ENCODE results near the gene CYBC1. TPM values are rescaled to one million over a fixed set of nuclear protein-coding genes. Genes with fewer than 3 reads are reported as not detected.

CYBC1 gene
- total and polyA plus RNA-seq, 4 experiments from 2014 or later = 166 to 249 (median 237) TPM

DNA sequence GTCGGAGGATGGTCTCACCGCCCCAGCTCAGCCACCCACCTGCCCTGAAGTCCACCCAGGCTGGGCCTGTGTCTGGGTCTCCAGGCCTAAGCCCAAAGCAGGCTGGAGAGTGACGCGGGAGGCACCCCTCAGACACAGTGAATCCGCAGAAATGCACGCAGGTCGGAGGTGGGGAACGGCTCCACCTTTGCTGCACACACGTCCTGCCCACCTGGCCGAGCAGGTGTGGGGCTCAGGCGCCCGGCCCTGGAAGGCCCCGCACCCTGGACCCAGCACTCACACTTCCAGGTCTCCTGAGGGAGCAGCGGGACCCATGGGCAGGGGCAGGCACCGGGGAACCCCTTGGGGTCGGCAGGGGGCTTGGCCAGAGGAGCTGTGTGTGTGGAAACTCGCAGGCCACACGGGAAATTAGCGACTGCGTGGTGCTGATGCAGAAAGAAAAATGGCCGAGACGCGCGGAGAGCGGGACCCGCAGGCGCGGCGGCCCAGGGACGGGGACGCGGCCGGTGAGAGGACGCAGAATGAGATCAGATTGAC lies 10.7 kb downstream of the CYBC1 start:
- DNase-seq = no peak
- POLR2A ChIA-PET (ENCODE audit: partially characterized antibody) = no interaction called here
- H3K36me3 Mint-ChIP-seq = peaks cover 0 to 15% of the 10 kb centered on the region in 2 donors

DNA sequence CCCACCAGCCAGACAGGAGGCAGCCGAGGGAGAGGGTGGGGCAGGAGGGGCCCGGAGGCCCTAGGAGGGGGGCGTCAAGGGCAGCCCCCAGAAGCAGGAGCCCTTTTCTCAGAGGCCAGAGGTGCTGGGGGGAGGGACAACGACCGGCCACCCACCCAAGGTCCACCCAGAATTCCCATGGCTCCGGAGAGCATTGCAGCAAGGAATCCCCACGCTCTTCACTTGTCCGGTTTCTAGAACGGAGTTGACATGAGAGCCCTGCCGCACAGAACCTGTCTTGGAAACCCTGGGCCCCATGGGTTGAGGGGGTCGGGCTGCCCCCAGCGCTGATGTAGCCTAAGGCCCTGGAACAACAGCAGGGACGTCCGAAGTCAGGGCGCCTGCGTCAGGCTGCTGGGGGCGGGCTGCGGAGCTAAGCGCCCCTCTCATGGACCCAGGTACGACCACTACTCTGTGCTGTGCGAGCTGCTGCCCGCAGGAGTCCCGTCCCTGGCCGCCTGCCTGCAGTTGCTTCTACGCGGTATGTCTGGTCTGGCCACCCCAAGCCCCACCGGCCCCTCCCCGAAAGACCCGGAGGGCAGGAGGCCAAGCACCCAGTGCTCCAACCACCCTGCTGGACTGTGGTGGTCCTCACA lies 11.2 kb downstream of the CYBC1 start:
- no peak overlapping the region for H3K27ac Mint-ChIP-seq
- H3K27ac ChIP-seq (ENCODE audit: low read depth, low read length) = no peak overlapping the region
- peaks cover 0 to 14% (median under 1%) of the 10 kb centered on the region in 4 donors for H3K4me1 Mint-ChIP-seq
- H3K27me3 ChIP-seq (ENCODE audit: insufficient read depth, low read length) = no peaks in the 10 kb centered on the region
- H3K36me3 Mint-ChIP-seq = peaks cover 0 to 15% of the 10 kb centered on the region in 2 donors
- ChIA-PET CTCF (ENCODE audit: partially characterized antibody) (no interaction called here), POLR2A (ENCODE audit: partially characterized antibody) (interaction anchor here (1.1 to 1.5 kb wide), 2 partner anchors 10 to 20 kb away, joined by 4 to 8 read pairs; no protein-coding TSS in a partner anchor)
- H3K9me3 Mint-ChIP-seq = no peaks in the 10 kb centered on the region
- no peak for DNase-seq
- H3K36me3 ChIP-seq (ENCODE audit: insufficient read depth, low read length) = peaks cover 26% of the 10 kb centered on the region
- no peaks in the 10 kb centered on the region for H3K9me3 ChIP-seq (ENCODE audit: control insufficient read depth in 1 of 2, low read length in 2 of 2)
- H3K4me3 ChIP-seq (ENCODE audit: low read length in 2 of 2) = no peak overlapping the region
- no peak overlapping the region for H3K4me3 Mint-ChIP-seq
- no peaks in the 10 kb centered on the region for H3K27me3 Mint-ChIP-seq
- H3K4me1 ChIP-seq (ENCODE audit: insufficient read depth, low read length) = peaks cover 3% of the 10 kb centered on the region
- intact Hi-C loops (cut with micrococcal nuclease) = no loop called here

More for the DNA sequence above, 10.7 kb downstream of the CYBC1 start:
- Mint-ChIP-seq H3K27me3 (no peaks in the 10 kb centered on the region), H3K4me1 (peaks cover 0 to 11% (median under 1%) of the 10 kb centered on the region in 4 donors), H3K4me3 (no peak overlapping the region), H3K27ac (peak overlapping the region in 1 of 7 donors; percentile 29), H3K9me3 (no peaks in the 10 kb centered on the region)
- Histone ChIP-seq H3K4me1 (ENCODE audit: insufficient read depth, low read length) (no peaks in the 10 kb centered on the region), H3K4me3 (ENCODE audit: low read length in 2 of 2) (no peak overlapping the region), H3K36me3 (ENCODE audit: insufficient read depth, low read length) (peaks cover 30% of the 10 kb centered on the region), H3K27ac (ENCODE audit: low read depth, low read length) (no peak overlapping the region), H3K9me3 (ENCODE audit: control insufficient read depth in 1 of 2, low read length in 2 of 2) (no peaks in the 10 kb centered on the region), H3K27me3 (ENCODE audit: insufficient read depth, low read length) (no peaks in the 10 kb centered on the region)
- intact Hi-C loops (cut with micrococcal nuclease) = no loop called here
- CTCF ChIA-PET (ENCODE audit: partially characterized antibody) = no interaction called here

DNA sequence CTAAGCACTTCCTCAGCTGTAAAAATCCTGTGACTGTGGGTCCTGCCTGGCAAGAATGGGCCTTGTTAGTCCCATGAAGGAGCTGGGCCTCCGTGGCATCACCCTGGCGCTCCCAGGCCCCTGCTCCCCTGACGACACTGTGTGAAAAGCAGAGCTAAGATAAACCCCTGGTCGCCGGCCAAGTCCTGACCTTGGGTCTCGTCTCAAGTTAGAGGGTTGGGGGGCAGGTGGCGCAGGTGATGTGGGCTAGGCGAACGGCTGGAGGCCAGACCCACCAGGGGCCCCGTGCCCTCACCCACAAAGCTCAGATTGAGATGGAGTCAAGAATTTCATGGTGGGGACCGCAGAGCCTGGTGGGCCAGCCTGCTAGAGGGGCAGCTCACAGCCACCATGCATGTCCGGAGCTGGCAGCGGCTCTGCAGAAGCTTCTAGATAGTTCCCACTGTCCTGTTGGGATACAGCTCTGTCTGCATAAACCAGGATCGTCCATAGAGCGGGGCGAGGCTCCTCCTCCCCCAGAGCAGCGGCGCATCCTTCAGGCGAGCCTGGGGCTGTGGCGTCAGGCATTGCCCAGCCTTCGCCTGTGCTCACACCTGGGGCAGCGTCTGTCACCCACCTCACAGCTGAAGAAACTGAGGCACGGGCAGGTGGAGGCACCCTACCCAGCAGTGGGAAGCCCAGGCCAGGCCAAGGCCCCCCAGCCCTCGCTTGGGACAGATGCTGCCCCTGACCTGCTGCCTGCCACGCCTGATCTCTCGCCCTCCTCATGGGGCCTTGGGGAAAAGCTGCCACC lies 12.0 kb downstream of the CYBC1 start:
- intact Hi-C loops (cut with micrococcal nuclease) = no loop called here
- Histone ChIP-seq H3K4me1 (ENCODE audit: insufficient read depth, low read length) (peaks cover 9% of the 10 kb centered on the region), H3K9me3 (ENCODE audit: control insufficient read depth in 1 of 2, low read length in 2 of 2) (no peaks in the 10 kb centered on the region), H3K27ac (ENCODE audit: low read depth, low read length) (no peak overlapping the region), H3K27me3 (ENCODE audit: insufficient read depth, low read length) (no peaks in the 10 kb centered on the region), H3K36me3 (ENCODE audit: insufficient read depth, low read length) (peaks cover 21% of the 10 kb centered on the region), H3K4me3 (ENCODE audit: low read length in 2 of 2) (no peak overlapping the region)
- Mint-ChIP-seq H3K27ac (peak overlapping the region in 1 of 7 donors; percentile 77), H3K36me3 (peaks cover 0 to 15% of the 10 kb centered on the region in 2 donors), H3K4me3 (no peak overlapping the region), H3K9me3 (no peaks in the 10 kb centered on the region), H3K27me3 (no peaks in the 10 kb centered on the region), H3K4me1 (peaks cover 0 to 21% (median 4%) of the 10 kb centered on the region in 4 donors)
- DNase-seq = no peak
- ChIA-PET POLR2A (ENCODE audit: partially characterized antibody) (interaction anchor here (1.1 to 1.5 kb wide), 2 partner anchors 11 to 19 kb away, joined by 4 to 8 read pairs; no protein-coding TSS in a partner anchor), CTCF (ENCODE audit: partially characterized antibody) (no interaction called here)

DNA sequence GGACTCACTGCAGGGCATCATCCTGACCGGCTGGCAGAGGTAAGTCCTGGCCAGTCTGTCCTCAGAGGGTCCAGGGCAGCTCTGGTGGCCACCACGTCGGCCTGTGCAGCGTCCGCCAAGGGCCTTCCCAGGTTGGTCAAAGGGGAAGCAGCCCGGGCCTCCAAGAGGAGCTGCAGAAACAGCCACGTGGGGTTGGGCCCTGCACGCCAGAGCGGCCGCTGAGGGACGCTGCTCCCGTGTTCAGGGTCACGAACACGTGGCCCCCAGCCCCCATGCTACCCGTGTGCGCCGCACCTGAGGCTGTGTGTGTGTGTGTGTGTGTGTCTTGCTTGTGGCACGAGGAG lies 13.3 kb downstream of the CYBC1 start:
- Histone ChIP-seq H3K36me3 (ENCODE audit: insufficient read depth, low read length) (peaks cover 9% of the 10 kb centered on the region), H3K27me3 (ENCODE audit: insufficient read depth, low read length) (no peaks in the 10 kb centered on the region), H3K4me3 (ENCODE audit: low read length in 2 of 2) (no peak overlapping the region), H3K27ac (ENCODE audit: low read depth, low read length) (no peak overlapping the region), H3K9me3 (ENCODE audit: control insufficient read depth in 1 of 2, low read length in 2 of 2) (no peaks in the 10 kb centered on the region), H3K4me1 (ENCODE audit: insufficient read depth, low read length) (peaks cover 9% of the 10 kb centered on the region)
- no peak for DNase-seq
- Mint-ChIP-seq H3K4me3 (no peak overlapping the region), H3K9me3 (no peaks in the 10 kb centered on the region), H3K4me1 (peaks cover 0 to 20% (median 4%) of the 10 kb centered on the region in 4 donors), H3K36me3 (peaks cover 0 to 7% of the 10 kb centered on the region in 2 donors), H3K27me3 (no peaks in the 10 kb centered on the region), H3K27ac (no peak overlapping the region)
- intact Hi-C loops (cut with micrococcal nuclease) = no loop called here
- ChIA-PET POLR2A (ENCODE audit: partially characterized antibody) (no interaction called here), CTCF (ENCODE audit: partially characterized antibody) (no interaction called here)

DNA sequence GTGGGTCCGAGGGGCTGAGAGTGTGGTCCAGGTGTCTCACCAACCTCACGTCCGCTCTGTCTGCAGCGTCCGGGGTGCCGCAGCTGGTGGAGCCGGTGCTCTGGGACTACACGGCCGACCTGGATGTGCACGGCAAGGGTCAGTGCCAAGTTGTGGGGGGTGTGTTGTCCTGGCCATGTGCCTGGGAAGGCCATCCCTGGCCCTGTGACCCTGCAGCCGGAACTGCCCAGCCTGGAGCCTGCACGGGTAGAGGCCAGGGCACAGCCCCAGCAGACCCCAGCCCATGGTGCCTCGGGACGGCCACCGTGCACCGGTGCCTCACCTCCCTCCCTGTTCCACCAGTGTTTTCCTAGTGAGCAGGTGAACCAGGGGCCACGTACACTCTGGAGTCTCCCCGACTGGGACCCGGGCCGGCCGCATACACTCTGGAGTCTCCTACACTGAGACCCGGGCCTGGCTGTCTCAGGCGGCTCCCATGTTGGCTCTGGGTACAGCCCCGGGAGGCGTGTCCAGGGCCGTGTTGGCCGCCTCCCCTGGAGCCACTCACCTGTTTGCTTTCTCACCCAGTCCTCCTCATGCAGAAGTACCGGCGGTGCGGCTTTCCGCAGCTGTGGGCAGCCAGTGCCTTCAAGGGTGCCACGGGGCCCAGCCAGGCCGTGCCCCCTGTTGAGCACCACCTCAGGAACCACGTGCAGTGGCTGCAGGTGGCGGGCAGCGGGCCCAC lies 13.8 kb downstream of the CYBC1 start:
- Histone ChIP-seq H3K27ac (ENCODE audit: low read depth, low read length) (no peak overlapping the region), H3K36me3 (ENCODE audit: insufficient read depth, low read length) (peaks cover 6% of the 10 kb centered on the region), H3K4me1 (ENCODE audit: insufficient read depth, low read length) (peaks cover 9% of the 10 kb centered on the region), H3K27me3 (ENCODE audit: insufficient read depth, low read length) (no peaks in the 10 kb centered on the region), H3K9me3 (ENCODE audit: control insufficient read depth in 1 of 2, low read length in 2 of 2) (no peaks in the 10 kb centered on the region), H3K4me3 (ENCODE audit: low read length in 2 of 2) (no peak overlapping the region)
- Mint-ChIP-seq H3K27me3 (no peaks in the 10 kb centered on the region), H3K4me1 (peaks cover 0 to 20% (median 4%) of the 10 kb centered on the region in 4 donors), H3K4me3 (no peak overlapping the region), H3K36me3 (peaks cover 0 to 7% of the 10 kb centered on the region in 2 donors), H3K27ac (no peak overlapping the region), H3K9me3 (no peaks in the 10 kb centered on the region)
- DNase-seq = no peak
- ChIA-PET POLR2A (ENCODE audit: partially characterized antibody) (interaction anchor here (1.1 kb wide), 1 partner anchor 13 kb away, joined by 7 read pairs; no protein-coding TSS in a partner anchor), CTCF (ENCODE audit: partially characterized antibody) (no interaction called here)
- intact Hi-C loops (cut with micrococcal nuclease) = no loop called here

DNA sequence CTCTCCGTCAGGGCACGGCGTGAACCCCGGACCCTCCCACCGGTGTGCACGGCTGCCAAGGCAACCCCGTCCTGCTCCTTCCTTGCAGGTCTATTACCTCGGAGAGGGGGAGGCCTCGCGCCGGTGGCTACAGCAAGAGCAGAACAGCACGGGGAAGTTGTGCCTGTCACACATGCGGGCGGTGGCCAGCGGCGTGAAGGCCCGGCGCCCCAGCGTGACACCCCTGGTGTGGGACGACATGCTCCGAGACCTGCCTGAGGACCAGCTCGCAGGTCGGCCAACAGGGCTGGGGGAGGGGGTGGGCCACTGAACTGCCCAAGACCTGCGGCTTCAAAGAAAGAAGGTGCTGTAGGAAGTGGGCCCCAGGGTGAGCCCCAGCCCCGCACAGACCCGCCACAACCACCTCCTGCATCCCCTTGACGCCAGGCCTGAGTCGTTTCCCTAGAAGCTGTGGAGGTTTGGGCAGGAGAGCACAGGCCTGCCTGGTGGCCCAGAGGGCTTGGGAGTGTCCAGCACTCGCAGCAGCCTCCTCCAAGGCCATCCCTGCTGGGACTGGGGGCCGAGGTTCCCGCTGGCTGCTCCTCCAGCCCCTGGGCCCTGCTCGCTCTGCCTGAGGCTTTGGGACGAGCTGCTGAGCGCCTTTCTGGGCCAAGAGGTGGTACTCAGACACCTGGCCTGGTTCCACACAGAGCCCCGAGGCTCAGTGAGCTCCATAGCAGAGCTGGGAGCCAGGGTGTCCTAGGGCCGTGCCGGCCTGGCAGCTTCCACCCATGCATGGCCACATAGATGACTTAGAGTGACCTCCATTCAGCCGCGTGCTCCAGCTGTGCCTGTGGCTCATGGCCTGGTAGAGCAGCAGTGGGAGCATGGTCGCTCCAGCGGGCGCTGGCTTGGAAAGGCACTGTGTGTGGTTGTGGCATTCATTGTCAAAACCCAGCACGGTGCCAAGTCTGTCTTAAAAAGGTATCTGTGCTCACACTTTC lies 14.7 kb downstream of the CYBC1 start:
- Mint-ChIP-seq H3K27ac (no peak overlapping the region), H3K36me3 (peaks cover 0 to 6% of the 10 kb centered on the region in 2 donors), H3K9me3 (no peaks in the 10 kb centered on the region), H3K27me3 (no peaks in the 10 kb centered on the region), H3K4me3 (no peak overlapping the region), H3K4me1 (peaks cover 0 to 20% (median 4%) of the 10 kb centered on the region in 4 donors)
- H3K4me3 ChIP-seq (ENCODE audit: low read length in 2 of 2) = no peak overlapping the region
- POLR2A ChIA-PET (ENCODE audit: partially characterized antibody) = interaction anchor here (1.1 kb wide), 2 partner anchors 8 to 13 kb away, joined by 4 to 7 read pairs; no protein-coding TSS in a partner anchor
- no peak overlapping the region for H3K27ac ChIP-seq (ENCODE audit: low read depth, low read length)
- intact Hi-C loops (cut with micrococcal nuclease) = no loop called here
- no peak for DNase-seq
- H3K27me3 ChIP-seq (ENCODE audit: insufficient read depth, low read length) = no peaks in the 10 kb centered on the region
- peaks cover 5% of the 10 kb centered on the region for H3K36me3 ChIP-seq (ENCODE audit: insufficient read depth, low read length)
- H3K9me3 ChIP-seq (ENCODE audit: control insufficient read depth in 1 of 2, low read length in 2 of 2) = no peaks in the 10 kb centered on the region
- H3K4me1 ChIP-seq (ENCODE audit: insufficient read depth, low read length) = peaks cover 9% of the 10 kb centered on the region
- CTCF ChIA-PET (ENCODE audit: partially characterized antibody) = no interaction called here
